Stimulated activated CD8-positive, alpha-beta memory T cell treated with anti-CD3 and anti-CD28 coated beads, Interleukin-15, amount 100 ng/mL, for 24 hours (primary cell): Measurements from ENCODE around the gene XRCC6.
"Not testable (repeated sequence)": the region's sequence is repeated elsewhere in the genome, so short reads cannot be mapped to it uniquely, and the experiment has no call there.

Experiments
- DNase-seq: peaks from one replicate; pipeline ENCODE4 v3.0.0-alpha.2; 2020; ENCODE audit warnings: low read depth

The XRCC6 gene

DNA sequence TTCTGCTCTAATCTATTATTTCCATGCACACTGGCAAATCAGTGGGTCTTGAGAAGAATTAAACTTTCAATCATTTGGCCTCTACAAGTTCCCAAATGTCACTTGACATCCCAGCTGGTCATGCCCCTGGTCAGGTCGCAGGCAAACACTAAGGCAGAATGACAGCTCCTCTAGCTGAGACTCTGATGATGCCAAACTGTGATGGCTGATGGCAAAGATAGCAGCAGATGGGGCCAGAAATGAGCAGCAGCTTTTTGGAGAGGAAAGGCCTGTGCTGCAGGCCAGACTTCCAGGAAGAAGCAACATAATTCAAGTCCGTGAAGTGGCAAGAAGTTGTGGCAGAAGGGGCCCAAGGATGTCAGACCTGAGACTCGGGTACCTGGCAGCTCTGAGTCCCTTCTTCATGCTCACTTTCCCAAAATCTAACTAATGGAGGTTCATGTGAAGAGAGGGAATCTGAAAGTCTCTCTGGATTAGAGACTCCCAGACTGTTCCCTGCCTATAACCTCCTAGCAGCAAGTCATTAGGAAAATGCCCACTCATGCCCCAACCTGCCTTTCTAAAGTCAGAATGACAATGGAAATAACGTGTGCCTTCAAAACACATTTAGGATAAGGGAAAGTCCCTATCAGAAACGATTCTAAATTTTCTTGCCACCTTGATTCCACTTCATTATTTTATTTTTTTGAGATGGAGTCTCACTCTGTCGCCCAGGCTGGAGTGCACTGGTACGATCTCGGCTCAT lies 22.0 kb upstream of the XRCC6 start:
- DNase-seq = no peak

DNA sequence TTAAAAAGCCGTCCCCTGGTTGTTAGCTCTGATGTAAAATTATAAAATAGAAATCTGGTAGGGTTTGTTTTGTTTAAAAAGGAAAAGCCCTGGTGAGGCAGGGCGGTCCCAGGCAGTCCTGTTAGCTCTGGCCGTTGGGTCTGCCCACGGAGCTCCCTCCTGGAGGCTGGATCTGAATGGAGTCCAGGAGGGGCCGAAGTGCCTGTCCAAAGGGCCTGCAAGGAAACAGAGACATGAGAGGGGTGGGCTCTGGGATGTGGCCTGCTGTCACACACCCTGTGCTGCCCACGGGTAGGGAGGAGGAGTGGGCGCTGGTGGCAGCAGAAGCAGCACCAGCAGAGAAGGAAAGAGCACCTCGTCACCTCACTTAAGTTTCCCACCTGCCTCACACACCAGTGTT lies 20.1 kb upstream of the XRCC6 start:
- DNase-seq = no peak

- no peak for DNase-seq
Measured at GRCh38 chr22:41603873-41604332, 17.2 kb upstream of the XRCC6 start.

- DNase-seq = no peak
Measured at GRCh38 chr22:41608386-41608785, 12.7 kb upstream of the XRCC6 start.

GRCh38 chr22:41612603-41613306 lies 8.3 kb upstream of the XRCC6 start:
- DNase-seq = no peak

DNA sequence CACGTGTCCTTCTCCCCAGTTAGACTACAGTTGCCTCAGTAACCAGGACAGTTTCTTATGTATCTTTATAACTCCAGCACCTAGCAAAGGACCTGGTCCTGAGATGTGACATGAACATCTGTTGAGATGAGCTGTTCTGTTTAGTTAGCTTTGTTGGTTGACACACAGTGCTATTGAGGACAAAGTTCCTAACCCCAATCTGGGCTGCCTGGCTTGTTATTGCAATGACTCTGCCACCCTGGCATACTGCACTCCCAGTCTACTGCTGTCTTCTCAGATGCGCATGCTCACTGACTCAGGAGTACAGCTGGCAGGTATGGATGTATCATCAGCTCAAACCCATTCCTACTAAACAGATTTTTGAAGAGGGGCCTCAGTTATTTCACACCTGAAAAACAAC lies 7.6 kb upstream of the XRCC6 start:
- DNase-seq = no peak

DNA sequence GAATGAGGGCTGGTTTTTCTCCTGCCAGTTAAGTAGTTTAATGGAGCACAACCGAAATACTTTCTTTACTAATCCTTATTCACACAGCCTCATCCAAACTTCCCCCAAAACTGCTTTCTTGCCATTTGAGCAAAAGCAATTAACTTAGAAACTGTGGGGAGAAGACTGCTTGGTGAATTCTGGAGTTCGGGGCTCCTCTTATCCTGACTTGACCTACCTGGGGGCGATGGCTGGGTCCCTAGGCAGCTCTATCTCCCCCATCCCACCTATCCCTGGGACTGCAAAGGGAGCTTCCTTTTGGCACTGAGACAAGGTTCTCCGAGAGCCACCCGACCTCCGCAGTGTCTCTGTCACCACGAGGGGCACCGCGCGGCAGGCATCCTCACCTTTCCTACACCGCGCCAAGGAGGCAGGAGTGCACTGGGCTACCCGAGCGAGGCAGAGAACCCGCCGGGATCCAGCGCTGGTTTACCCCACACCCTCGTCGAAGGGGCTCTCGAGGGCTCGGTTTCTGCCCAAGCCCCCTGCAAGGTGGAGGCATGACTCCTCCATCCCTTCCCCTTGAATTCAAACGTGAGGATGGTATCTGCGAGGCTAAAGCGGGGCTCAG lies 1.0 kb upstream of the XRCC6 start:
- no peak for DNase-seq

DNA sequence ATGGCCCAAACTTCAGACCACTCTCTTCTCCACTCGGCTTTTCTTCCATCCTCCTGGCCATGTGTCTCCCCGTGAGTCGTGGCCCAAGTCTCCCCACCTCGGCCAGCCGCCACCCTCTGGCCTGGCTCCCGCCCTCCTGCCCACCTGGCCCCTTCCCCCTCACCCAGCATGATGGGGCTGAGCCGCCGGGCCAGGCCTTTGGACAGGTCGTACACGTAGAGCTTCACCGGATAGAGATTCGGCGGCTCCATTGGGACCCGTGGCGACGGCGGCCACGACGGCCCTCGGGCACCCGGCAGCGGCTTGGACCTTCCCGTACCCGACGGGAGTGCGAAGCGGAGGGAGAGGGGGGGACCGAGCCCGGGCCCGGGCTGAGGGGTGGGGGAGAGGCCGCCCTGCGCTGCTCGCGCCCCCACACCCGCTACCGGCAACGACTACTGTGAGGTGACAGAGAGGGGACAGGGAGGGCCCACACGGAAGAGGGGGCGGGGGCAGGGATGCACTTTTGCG lies 451 bp upstream of the XRCC6 start, which contains the start of gene DESI1:
Gene DESI1, minus strand, starts transcription at position 455 of the 510 bp plus-strand sequence. Its CDS starts 204 bp downstream, at position 251.
- DNase-seq = no peak

DNA sequence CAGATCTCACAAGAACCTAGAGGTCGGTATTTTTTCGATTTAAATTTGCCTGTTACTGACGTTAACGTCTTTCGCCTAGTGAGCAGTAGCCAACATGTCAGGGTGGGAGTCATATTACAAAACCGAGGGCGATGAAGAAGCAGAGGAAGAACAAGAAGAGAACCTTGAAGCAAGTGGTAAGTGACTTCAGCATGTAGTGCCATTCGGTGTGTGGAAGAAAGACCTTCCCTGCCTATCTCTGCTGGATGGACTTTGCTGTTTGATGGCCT lies 750 bp downstream of the XRCC6 start:
- DNase-seq = no peak

DNA sequence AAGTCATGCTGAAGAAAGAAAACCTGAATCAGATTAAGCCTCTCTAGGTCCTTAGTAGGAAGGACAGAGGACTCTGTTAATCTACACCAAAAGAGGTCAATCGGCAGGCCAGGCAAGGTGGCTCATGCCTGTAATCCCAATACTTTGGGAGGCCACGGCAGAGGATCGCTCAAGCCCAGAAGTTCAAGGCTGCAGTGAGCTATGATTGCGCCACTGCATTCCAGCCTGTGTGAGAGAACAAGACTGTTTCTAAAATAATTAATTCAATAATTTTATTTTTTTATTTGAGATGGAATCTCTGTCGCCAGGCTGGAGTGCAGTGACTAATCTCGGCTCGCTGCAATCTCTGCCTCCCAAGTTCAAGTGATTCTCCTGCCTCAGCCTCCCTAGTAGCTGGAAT lies 4.5 kb downstream of the XRCC6 start:
- no peak for DNase-seq

DNA sequence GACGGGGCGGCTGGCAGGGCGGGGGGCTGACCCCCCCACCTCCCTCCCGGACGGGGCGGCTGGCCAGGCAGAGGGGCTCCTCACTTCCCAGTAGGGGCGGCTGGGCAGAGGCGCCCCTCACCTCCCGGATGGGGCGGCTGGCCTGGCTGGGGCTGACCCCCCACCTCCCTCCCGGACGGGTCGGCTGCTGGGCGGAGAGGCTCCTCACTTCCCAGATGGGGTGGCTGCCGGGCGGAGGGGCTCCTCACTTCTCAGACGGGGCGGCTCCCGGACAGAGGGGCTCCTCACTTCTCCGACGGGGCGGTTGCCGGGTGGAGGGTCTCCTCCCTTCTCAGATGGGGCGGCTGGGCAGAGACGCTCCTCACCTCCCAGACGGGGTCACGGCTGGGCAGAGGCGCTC lies 10.0 kb downstream of the XRCC6 start:
- not testable (repeated sequence) for DNase-seq

GRCh38 chr22:41631615-41632014 lies 10.5 kb downstream of the XRCC6 start:
- DNase-seq = not testable (repeated sequence)

DNA sequence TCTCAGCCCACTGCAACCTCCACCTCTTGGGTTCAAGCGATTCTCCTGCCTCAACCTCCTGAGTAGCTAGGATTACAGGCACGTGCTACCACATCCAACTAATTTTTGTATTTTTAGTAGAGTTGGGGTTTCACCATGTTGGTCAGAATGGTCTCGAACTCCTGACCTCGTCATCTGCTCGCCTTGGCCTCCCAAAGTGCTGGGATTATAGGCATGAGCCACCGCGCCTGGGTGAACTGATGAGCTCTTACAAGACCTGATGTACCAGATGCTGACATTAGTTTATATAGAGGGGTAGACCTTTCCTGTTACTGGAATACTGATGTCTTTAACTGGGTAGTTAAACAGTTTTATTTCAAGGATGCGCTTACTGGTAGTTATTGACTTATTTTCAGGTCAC lies 13.5 kb downstream of the XRCC6 start:
- not testable (repeated sequence) for DNase-seq

DNA sequence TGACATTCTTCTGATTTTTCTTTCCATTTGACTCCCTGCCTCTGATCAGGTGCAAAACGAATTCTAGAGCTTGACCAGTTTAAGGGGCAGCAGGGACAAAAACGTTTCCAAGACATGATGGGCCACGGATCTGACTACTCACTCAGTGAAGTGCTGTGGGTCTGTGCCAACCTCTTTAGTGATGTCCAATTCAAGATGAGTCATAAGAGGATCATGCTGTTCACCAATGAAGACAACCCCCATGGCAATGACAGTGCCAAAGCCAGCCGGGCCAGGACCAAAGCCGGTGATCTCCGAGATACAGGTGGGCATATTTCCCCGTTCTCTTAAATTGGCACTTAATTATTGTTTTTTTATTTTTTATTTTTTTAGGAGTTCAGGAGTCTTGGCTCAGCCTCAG lies 15.4 kb downstream of the XRCC6 start:
- no peak for DNase-seq

GRCh38 chr22:41637623-41638022 lies 16.5 kb downstream of the XRCC6 start:
- not testable (repeated sequence) for DNase-seq

DNA sequence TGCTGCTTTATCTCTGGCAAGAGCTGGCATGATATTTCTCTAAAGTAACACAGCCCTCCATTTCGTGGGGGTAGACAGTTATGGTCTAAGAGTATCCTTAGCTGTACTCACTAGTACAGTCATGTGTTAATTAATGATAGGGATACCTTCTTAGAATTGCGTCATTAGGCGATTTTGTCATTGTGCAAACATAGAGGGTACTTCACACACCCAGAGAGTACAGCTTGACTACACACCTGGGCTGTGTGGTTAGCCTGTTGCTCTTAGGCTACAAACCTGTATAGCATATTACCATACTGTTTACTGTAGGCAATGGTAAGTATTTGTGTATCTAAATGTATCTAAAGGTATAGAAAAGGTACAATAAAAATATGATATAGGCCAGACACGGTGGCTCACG lies 17.0 kb downstream of the XRCC6 start:
- DNase-seq = no peak

DNA sequence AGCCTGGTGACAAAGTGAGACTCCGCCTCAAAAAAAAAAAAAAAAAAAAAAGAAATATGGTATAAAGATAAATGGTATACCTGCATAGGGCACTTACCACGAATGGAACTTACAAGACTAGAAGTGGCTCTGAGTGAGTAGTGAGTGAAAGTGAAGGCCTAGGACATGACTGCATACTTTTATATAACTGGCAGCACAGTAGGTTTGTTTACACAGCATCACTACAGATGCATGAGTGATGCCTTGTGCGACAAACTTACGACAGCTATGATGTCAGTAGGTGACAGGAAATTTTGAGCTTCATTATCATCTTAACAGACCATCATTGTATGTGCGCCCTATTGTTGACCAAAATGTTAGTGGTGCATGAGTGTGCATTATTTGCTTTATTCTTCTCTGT lies 17.7 kb downstream of the XRCC6 start:
- DNase-seq = no peak

GRCh38 chr22:41641854-41642253 lies 20.8 kb downstream of the XRCC6 start:
- DNase-seq = no peak

- DNase-seq = no peak
Measured at GRCh38 chr22:41642331-41643110, 21.4 kb downstream of the XRCC6 start.

- DNase-seq = no peak
Measured at GRCh38 chr22:41647771-41648170, 26.7 kb downstream of the XRCC6 start.

DNA sequence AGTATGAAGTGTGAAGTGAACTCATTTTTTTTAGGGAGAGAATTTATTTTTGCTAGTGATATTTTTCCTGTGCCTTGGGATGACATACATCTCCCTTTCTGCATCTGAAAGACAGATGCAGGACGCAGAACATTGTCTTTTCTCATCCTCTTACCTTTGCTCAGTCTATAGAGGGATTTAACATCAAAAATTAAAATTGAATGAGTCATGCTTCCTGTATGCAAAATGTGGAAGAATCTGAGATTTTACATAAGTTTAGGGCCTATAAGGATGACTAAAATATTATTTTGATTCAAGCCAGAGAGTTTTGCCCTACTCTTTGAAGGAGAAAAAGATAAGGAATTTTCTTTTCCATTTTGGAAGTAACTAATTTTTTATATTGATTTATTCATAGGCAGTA lies 27.3 kb downstream of the XRCC6 start:
- DNase-seq = no peak

DNA sequence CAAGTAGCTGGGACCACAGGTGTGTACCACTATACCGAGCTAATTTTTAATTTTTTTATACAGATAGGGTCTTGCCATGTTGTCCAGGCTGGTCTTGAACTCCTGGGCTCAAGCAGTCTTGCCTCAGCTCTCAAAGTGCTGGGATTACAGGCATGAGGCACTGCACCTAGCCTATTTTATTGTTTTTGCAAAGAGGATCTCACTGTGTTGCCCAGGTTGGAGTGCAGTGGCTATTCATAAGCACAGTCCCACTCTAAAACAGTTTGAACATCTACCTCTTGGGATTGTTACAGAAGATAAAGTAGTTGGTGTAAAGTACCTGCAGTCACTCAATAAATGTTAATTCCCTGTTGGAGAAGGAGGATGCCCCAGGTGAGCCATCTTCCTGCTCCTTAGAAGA lies 29.1 kb downstream of the XRCC6 start:
- no peak for DNase-seq
